ENCODE results near the gene MINAR2.

- TF ChIP-seq, protein P1, sequence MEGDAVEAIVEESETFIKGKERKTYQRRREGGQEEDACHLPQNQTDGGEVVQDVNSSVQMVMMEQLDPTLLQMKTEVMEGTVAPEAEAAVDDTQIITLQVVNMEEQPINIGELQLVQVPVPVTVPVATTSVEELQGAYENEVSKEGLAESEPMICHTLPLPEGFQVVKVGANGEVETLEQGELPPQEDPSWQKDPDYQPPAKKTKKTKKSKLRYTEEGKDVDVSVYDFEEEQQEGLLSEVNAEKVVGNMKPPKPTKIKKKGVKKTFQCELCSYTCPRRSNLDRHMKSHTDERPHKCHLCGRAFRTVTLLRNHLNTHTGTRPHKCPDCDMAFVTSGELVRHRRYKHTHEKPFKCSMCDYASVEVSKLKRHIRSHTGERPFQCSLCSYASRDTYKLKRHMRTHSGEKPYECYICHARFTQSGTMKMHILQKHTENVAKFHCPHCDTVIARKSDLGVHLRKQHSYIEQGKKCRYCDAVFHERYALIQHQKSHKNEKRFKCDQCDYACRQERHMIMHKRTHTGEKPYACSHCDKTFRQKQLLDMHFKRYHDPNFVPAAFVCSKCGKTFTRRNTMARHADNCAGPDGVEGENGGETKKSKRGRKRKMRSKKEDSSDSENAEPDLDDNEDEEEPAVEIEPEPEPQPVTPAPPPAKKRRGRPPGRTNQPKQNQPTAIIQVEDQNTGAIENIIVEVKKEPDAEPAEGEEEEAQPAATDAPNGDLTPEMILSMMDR (IDR thresholded peaks at IDR 0.05) = no peak
- no peak for TF ChIP-seq POLR2A (IDR thresholded peaks at IDR 0.05)
These were observed 1.0 kb upstream of the MINAR2 start for GRCh38 chr5:129746876-129747275.

Data from heart left ventricle (tissue), 13 donors.